LNCaP clone FGC (cell line): ENCODE data around the gene MBNL2.
A peak's percentile ranks its signal among the peaks of the same experiment; 100 is the strongest.

Source experiments
- DNase-seq: peaks from one replicate; pipeline ENCODE4 v3.0.0-alpha.2; 2011; ENCODE audit warnings: low read depth
- H3K4me3 ChIP-seq: 2 replicates; pipeline ENCODE4 v1.5.1; 2011; ENCODE audit warnings: mild to moderate bottlenecking, low read depth, low read length, control low read depth
- TF ChIP-seq, protein P1 (sequence below): IDR thresholded peaks from 2 replicates; pipeline ENCODE4 v1.5.1; 2012; ENCODE audit warnings: mild to moderate bottlenecking; ENCODE audit not compliant: control insufficient read depth, insufficient read depth; ENCODE audit errors: extremely low read depth

Gene MBNL2

DNA sequence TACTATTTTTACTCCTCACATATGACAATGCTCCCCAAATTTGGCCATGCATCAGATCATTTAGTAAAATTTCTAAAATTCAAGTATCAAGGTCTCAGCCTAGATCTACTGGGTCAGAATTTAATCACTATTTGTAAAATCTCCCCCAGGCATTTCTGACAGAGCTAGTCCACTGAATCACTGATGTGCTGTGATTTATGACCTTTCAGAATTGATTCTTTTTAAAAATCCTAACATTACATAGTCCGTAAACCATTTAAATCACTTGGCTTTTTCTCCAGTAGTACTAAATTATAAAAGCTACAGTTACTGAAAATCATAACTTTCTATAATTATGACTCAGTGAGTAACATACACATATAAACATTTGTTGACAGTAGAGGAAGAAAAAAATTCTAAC lies 119.0 kb downstream of the MBNL2 start:
- no peak overlapping the region for H3K4me3 ChIP-seq
- no peak for DNase-seq
- TF ChIP-seq, protein P1, sequence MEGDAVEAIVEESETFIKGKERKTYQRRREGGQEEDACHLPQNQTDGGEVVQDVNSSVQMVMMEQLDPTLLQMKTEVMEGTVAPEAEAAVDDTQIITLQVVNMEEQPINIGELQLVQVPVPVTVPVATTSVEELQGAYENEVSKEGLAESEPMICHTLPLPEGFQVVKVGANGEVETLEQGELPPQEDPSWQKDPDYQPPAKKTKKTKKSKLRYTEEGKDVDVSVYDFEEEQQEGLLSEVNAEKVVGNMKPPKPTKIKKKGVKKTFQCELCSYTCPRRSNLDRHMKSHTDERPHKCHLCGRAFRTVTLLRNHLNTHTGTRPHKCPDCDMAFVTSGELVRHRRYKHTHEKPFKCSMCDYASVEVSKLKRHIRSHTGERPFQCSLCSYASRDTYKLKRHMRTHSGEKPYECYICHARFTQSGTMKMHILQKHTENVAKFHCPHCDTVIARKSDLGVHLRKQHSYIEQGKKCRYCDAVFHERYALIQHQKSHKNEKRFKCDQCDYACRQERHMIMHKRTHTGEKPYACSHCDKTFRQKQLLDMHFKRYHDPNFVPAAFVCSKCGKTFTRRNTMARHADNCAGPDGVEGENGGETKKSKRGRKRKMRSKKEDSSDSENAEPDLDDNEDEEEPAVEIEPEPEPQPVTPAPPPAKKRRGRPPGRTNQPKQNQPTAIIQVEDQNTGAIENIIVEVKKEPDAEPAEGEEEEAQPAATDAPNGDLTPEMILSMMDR = no peak

GRCh38 chr13:97342136-97342535 lies 120.0 kb downstream of the MBNL2 start:
- no peak overlapping the region for H3K4me3 ChIP-seq
- peak; percentile 28 for DNase-seq
- TF ChIP-seq, protein P1 = no peak

- no peak overlapping the region for H3K4me3 ChIP-seq
- TF ChIP-seq, protein P1 = no peak
Measured at GRCh38 chr13:97342936-97343335, 120.8 kb downstream of the MBNL2 start.

GRCh38 chr13:97344265-97345175 lies 122.4 kb downstream of the MBNL2 start:
- DNase-seq = no peak
- TF ChIP-seq, protein P1 = peak; percentile 64
- no peak overlapping the region for H3K4me3 ChIP-seq

More at GRCh38 chr13:97342936-97343335, 120.8 kb downstream of the MBNL2 start:
- no peak for DNase-seq

DNA sequence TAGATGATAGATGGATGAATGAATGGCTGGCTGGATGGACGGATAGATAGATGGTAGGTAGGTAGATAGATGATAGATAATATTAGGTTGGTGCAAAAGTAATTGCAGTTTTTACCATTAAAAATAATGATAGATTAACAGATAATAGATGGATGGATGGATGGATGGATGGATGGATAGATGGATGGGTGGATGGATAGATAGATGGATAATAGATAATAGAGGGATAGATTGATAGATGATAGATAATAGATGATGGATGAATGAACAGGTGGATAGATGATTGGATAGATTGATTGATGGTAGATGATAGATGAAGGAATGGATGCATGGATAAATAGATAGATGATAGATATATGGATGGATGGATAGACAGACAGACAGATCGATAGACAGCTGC lies 124.0 kb downstream of the MBNL2 start:
- no peak overlapping the region for H3K4me3 ChIP-seq
- no peak for DNase-seq
- TF ChIP-seq, protein P1 = no peak

GRCh38 chr13:97346561-97347254 lies 124.6 kb downstream of the MBNL2 start:
- no peak for DNase-seq
- TF ChIP-seq, protein P1 = no peak
- H3K4me3 ChIP-seq = no peak overlapping the region
